K562 (cell line): Measurements from ENCODE around the gene CTIF. TPM values are rescaled to one million over a fixed set of nuclear protein-coding genes. Genes with fewer than 3 reads are reported as not detected.

Source experiments
- BDP1 ChIP-seq: IDR thresholded peaks from 3 replicates; pipeline ENCODE4 v1.6.1; 2011; ENCODE audit not compliant: insufficient read length, insufficient read depth
- CBX2 ChIP-seq: fragments of 200-600 bp; sonication (generic); IDR thresholded peaks from one replicate; pipeline ENCODE4 v1.6.1; 2012; ENCODE audit warnings: mild to moderate bottlenecking, low read length, inconsistent platforms; ENCODE audit not compliant: insufficient read depth, poor library complexity, severe bottlenecking
- CC2D1A ChIP-seq: fragments of 450-650 bp; IDR thresholded peaks from 2 replicates; pipeline ENCODE4 v1.6.1; 2017; ENCODE audit warnings: mild to moderate bottlenecking
- CREB3 ChIP-seq: fragments of 450-650 bp; conservative IDR thresholded peaks from 2 replicates; pipeline ENCODE4 v1.6.1; 2016; ENCODE audit warnings: missing genetic modification characterization, low read depth, mild to moderate bottlenecking, missing compliant biosample characterization, moderate library complexity
- E2F3 ChIP-seq: fragments of 250-450 bp; sonication (Bioruptor Pico); IDR thresholded peaks from 2 replicates; pipeline ENCODE4 v1.4.0; 2020; ENCODE audit warnings: mild to moderate bottlenecking
- EP400 ChIP-seq: fragments of 450-650 bp; IDR thresholded peaks from 2 replicates; pipeline ENCODE4 v1.6.1; 2017; ENCODE audit warnings: antibody characterized with exemption, mild to moderate bottlenecking, moderate library complexity
- L3MBTL2 ChIP-seq: fragments of 450-650 bp; IDR thresholded peaks from 2 replicates; pipeline ENCODE4 v1.6.1; 2016; ENCODE audit warnings: mild to moderate bottlenecking, moderate library complexity
- MCM3 ChIP-seq: fragments of 450-650 bp; IDR thresholded peaks from 2 replicates; pipeline ENCODE4 v1.6.1; 2016
- MECOM ChIP-seq: fragments of 250-450 bp; sonication (Bioruptor Pico); IDR thresholded peaks from 2 replicates; pipeline ENCODE4 v1.8.0; 2022; ENCODE audit warnings: inconsistent platforms
- PTRF ChIP-seq: fragments of 450-650 bp; IDR thresholded peaks from 2 replicates; pipeline ENCODE4 v1.6.1; 2016; ENCODE audit warnings: mild to moderate bottlenecking, missing genetic modification characterization, missing compliant biosample characterization
- SLC30A9 ChIP-seq: fragments of 250-450 bp; sonication (Bioruptor Pico); IDR thresholded peaks from 2 replicates; pipeline ENCODE4 v1.8.0; 2022; ENCODE audit warnings: mild to moderate bottlenecking, moderate library complexity
- TEAD1 ChIP-seq, 2 experiments: fragments of 450-650 bp in 1 of 2; sonication (generic) in 1 of 2; formaldehyde crosslinking; IDR thresholded peaks; 2 replicates each; pipeline versions ENCODE4 v1.4.0 to v1.8.0; 2020 to 2022; ENCODE audit warnings: mild to moderate bottlenecking in 2 of 2, missing genetic modification reagents in 1 of 2
- TRIM24 ChIP-seq, 2 experiments: fragments of 450-650 bp; IDR thresholded peaks; 2 replicates each; pipeline ENCODE4 v1.6.1; 2016
- ZNF134 ChIP-seq: fragments of 250-450 bp; sonication (Bioruptor Pico); conservative IDR thresholded peaks from 2 replicates; pipeline ENCODE4 v1.4.0; 2020
- ZNF609 ChIP-seq: sonication (generic); formaldehyde crosslinking; IDR thresholded peaks from 2 replicates; pipeline ENCODE4 v1.8.1; 2023; ENCODE audit warnings: missing genetic modification reagents, mild to moderate bottlenecking, borderline replicate concordance
- polyA plus RNA-seq, 8 experiments: library from polyadenylated mRNA; depleted of rRNA in 4 of 8; stranded (reverse) in 5 of 8; unstranded in 3 of 8; fragments of >200 nt; fragmentation: Nextera tagmentation in 2 of 8; fragmentation: Illumina TruSeq in 1 of 8; extraction: Ambion mirVana in 2 of 8; extraction: Trizol in 1 of 8; gene quantifications; 2 replicates each; pipeline versions ENCODE4 v1.2.1 to v1.2.3, GENCODE V29; 2011 to 2014; ENCODE audit warnings: inconsistent platforms in 1 of 8, missing spikeins in 1 of 8
- total RNA-seq, 7 experiments: library from RNA; depleted of rRNA in 6 of 7; stranded (reverse); fragments of >200 nt in 6 of 7; fragmentation: Illumina TruSeq in 2 of 7; extraction: Trizol in 2 of 7; gene quantifications; 2 replicates each; pipeline versions ENCODE4 v1.2.1 to v1.2.3, GENCODE V29; 2011 to 2021; ENCODE audit warnings: low replicate concordance in 1 of 7
- TF ChIP-seq, protein P1 (sequence below): sonication (generic); formaldehyde crosslinking; IDR thresholded peaks from 2 replicates; pipeline ENCODE4 v1.8.0; 2022; ENCODE audit warnings: mild to moderate bottlenecking, missing genetic modification reagents

CTIF gene
- total and polyA plus RNA-seq, 9 of the 15 experiments (the other 6 are each of a cell fraction or from before 2014, with no cell fraction given), result 0.17 to 11.5 (median 2.2) TPM

DNA sequence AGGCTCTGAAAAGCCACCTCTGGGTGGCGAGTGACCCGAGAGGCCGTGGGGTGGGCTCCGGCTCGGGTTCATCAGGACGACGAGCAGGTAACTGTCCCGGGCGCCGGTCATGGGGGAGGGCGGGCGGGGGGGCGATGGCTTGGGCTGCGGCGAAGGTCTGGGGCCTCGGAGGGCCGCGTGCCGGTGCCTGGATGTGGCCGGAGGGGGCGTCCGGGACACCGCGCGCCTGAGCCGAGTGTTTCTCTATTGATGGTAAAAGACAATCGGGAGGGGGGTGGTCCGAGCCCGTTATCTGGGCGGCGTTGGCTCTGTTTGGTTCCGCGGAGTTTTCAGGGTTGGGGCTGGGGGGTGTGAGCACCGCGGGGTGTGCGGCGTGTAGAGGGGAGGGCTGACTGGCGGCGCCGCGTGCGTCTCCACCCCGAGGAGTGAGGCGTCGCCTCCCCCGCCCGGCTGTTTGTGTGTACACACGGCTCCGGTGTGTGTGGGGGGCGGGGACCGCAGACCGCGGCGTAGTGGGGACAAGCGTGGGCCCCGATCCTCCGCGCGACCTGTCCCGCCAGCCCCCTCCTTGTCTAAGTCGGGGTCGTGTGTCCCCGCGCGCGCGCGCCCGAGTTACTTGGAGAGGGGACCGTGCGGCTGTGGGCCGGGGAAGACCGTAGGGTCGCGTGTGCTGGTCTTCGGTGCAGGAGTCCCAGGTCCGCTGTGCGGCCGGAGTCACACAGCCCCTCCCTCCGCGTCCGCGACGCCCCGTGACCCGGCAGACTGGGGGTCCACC is 1.6 kb downstream of the CTIF start (continued):
- TF ChIP-seq, protein P1, sequence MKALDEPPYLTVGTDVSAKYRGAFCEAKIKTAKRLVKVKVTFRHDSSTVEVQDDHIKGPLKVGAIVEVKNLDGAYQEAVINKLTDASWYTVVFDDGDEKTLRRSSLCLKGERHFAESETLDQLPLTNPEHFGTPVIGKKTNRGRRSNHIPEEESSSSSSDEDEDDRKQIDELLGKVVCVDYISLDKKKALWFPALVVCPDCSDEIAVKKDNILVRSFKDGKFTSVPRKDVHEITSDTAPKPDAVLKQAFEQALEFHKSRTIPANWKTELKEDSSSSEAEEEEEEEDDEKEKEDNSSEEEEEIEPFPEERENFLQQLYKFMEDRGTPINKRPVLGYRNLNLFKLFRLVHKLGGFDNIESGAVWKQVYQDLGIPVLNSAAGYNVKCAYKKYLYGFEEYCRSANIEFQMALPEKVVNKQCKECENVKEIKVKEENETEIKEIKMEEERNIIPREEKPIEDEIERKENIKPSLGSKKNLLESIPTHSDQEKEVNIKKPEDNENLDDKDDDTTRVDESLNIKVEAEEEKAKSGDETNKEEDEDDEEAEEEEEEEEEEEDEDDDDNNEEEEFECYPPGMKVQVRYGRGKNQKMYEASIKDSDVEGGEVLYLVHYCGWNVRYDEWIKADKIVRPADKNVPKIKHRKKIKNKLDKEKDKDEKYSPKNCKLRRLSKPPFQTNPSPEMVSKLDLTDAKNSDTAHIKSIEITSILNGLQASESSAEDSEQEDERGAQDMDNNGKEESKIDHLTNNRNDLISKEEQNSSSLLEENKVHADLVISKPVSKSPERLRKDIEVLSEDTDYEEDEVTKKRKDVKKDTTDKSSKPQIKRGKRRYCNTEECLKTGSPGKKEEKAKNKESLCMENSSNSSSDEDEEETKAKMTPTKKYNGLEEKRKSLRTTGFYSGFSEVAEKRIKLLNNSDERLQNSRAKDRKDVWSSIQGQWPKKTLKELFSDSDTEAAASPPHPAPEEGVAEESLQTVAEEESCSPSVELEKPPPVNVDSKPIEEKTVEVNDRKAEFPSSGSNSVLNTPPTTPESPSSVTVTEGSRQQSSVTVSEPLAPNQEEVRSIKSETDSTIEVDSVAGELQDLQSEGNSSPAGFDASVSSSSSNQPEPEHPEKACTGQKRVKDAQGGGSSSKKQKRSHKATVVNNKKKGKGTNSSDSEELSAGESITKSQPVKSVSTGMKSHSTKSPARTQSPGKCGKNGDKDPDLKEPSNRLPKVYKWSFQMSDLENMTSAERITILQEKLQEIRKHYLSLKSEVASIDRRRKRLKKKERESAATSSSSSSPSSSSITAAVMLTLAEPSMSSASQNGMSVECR (CRISPR knock-in tag), result peak; percentile 25; the same call in 1 of the 2 replicates
- no peak for TF ChIP-seq MCM3
- no peak for TF ChIP-seq ZNF134
- TF ChIP-seq CC2D1A, result no peak
- 0 out of 4 replicates have a peak, but pooled peaks of 1 of the 2 experiments have one; percentile 43 for TF ChIP-seq TEAD1 (CRISPR knock-in tag; IDR thresholded peaks at IDR 0.05)
- no peak for TF ChIP-seq TRIM24 (IDR thresholded peaks at IDR 0.05)
- TF ChIP-seq L3MBTL2, result peak; percentile 76
- no peak for TF ChIP-seq SLC30A9 (CRISPR knock-in tag)
- no peak for TF ChIP-seq CREB3 (tag)
- no peak for TF ChIP-seq MECOM (CRISPR knock-in tag)
- TF ChIP-seq CBX2, result no peak
- no peak for TF ChIP-seq E2F3
- no peak for TF ChIP-seq PTRF (tag)
- no peak for TF ChIP-seq BDP1
- TF ChIP-seq ZNF609 (CRISPR knock-in tag), result no peak
- peak; percentile 57; the same call in 1 of the 2 replicates for TF ChIP-seq EP400
